Skeletal muscle tissue (tissue), 4 donors: Measurements from ENCODE around the gene SPEG. TPM values are rescaled to one million over a fixed set of nuclear protein-coding genes. Genes with fewer than 3 reads are reported as not detected.

Experiments
- H3K27ac ChIP-seq: one replicate; pipeline ENCODE4 v1.7.0; 2013; ENCODE audit warnings: mild to moderate bottlenecking, low read depth, low read length, inconsistent platforms
- H3K27me3 ChIP-seq, 3 donors: one replicate each; pipeline ENCODE4 v1.7.0; 2013; ENCODE audit warnings: low read length in 3 of 3; ENCODE audit not compliant: control insufficient read depth in 3 of 3, insufficient read depth in 3 of 3
- H3K36me3 ChIP-seq, 3 donors: one replicate each; pipeline ENCODE4 v1.7.0; 2013; ENCODE audit warnings: low read length in 3 of 3; ENCODE audit not compliant: control insufficient read depth in 3 of 3, insufficient read depth in 3 of 3
- H3K4me1 ChIP-seq, 3 donors: one replicate each; pipeline ENCODE4 v1.7.0; 2013; ENCODE audit warnings: low read length in 3 of 3, mild to moderate bottlenecking in 3 of 3; ENCODE audit not compliant: control insufficient read depth in 3 of 3, insufficient read depth in 3 of 3
- H3K4me3 ChIP-seq, 3 donors: one replicate each; pipeline ENCODE4 v1.7.0; 2013; ENCODE audit warnings: low read length in 3 of 3
- H3K9ac ChIP-seq, 3 donors: one replicate each; pipeline ENCODE4 v1.7.0; 2013; ENCODE audit warnings: low read length in 3 of 3, mild to moderate bottlenecking in 3 of 3, moderate library complexity in 2 of 3, low read depth in 1 of 3
- H3K9me3 ChIP-seq, 3 donors: one replicate each; pipeline ENCODE4 v1.7.0; 2013; ENCODE audit warnings: low read length in 3 of 3; ENCODE audit not compliant: control insufficient read depth in 3 of 3
- total RNA-seq: library from RNA; depleted of rRNA; stranded (reverse); fragments of >200 nt; gene quantifications from one replicate; pipeline ENCODE4 v1.2.3, GENCODE V29; 2014
- donor health status: Osteomylitis.

SPEG gene
- total RNA-seq, 1 donor from 2014 or later = 95.5 TPM

DNA sequence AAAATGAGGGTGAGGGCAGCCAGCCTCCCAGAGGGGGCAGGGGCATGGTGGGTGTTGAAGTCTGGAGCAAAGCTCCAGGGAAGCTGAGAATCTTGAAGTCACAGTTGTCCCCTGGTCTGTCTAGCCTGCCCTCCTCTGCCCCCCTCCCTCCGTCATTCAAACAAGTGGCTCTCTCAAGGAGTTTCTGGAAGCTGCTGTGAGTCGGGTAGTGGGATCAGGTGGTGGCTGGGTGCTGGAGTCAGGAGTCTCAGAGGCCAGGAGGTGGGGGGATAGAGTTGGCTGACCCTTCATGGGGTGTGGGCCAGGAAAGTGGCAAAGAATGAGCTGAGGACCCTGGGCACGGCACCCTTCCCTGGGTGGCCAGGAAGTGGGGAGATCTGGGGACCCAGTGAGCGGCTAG is 79.1 kb downstream of the SPEG start:
- Histone ChIP-seq H3K9ac (peak overlapping the region in 1 of 3 donors; percentile 50), H3K27ac (no peak overlapping the region), H3K9me3 (no peaks in the 10 kb centered on the region), H3K27me3 (peaks cover 36 to 69% (median 54%) of the 10 kb centered on the region in 3 donors), H3K4me3 (no peak overlapping the region), H3K36me3 (no peaks in the 10 kb centered on the region), H3K4me1 (peaks cover 18 to 20% (median 19%) of the 10 kb centered on the region in 3 donors)

DNA sequence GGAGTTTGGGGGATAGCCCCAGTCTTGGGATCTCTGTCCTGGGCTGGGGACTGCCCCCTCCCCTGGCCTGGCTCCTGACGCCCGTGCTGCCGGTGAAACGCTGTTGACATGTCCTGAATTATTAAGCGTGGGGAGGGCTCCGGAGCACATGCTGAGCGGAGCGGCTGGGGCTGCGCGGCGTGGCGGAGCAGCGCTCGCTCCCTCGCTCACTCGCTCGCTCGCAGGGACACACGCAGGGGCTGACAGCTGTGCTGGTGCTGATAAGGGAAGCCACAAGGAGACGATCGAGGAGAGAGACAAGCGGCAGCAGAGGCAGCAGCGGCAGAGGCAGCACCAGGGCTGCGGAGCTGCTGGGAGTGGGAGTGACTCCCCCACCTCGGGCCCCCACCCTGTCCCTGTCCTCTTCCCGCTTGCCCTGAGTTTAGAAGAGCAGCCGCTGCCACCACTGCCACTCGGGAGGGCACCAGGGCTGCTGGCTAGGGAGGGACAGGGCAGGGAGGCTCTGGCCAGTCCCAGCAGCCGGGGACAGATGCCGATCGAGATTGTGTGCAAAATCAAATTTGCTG is 79.6 kb downstream of the SPEG start, which contains the start of gene ASIC4:
TSS of gene ASIC4 (plus strand) at position 287 of the 566 bp plus-strand sequence. CDS start at position 530, 243 bp downstream.
- Histone ChIP-seq H3K36me3 (no peaks in the 10 kb centered on the region), H3K4me1 (peaks cover 18 to 22% (median 21%) of the 10 kb centered on the region in 3 donors), H3K27me3 (peaks cover 36 to 69% (median 54%) of the 10 kb centered on the region in 3 donors), H3K9ac (peak within 1 kb of the TSS in 2 of 3 donors; percentile 23 to 50), H3K4me3 (peak within 1 kb of the TSS in 1 of 3 donors; percentile 13), H3K27ac (no peak within 1 kb of the TSS), H3K9me3 (no peaks in the 10 kb centered on the region)

DNA sequence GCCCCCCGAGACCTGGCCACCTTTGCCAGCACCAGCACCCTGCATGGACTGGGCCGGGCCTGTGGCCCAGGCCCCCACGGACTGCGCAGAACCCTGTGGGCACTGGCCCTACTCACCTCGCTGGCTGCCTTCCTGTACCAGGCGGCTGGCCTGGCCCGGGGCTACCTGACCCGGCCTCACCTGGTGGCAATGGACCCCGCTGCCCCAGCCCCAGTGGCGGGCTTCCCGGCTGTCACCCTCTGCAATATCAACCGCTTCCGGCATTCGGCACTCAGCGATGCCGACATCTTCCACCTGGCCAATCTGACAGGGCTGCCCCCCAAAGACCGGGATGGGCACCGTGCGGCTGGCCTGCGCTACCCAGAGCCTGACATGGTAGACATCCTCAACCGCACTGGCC is 80.2 kb downstream of the SPEG start:
- H3K4me1 ChIP-seq = peaks cover 15 to 19% (median 19%) of the 10 kb centered on the region in 3 donors
- no peaks in the 10 kb centered on the region for H3K36me3 ChIP-seq
- H3K27me3 ChIP-seq = peaks cover 36 to 69% (median 54%) of the 10 kb centered on the region in 3 donors
- H3K9me3 ChIP-seq = no peaks in the 10 kb centered on the region
- no peak overlapping the region for H3K9ac ChIP-seq
- H3K27ac ChIP-seq = no peak overlapping the region
- no peak overlapping the region for H3K4me3 ChIP-seq

DNA sequence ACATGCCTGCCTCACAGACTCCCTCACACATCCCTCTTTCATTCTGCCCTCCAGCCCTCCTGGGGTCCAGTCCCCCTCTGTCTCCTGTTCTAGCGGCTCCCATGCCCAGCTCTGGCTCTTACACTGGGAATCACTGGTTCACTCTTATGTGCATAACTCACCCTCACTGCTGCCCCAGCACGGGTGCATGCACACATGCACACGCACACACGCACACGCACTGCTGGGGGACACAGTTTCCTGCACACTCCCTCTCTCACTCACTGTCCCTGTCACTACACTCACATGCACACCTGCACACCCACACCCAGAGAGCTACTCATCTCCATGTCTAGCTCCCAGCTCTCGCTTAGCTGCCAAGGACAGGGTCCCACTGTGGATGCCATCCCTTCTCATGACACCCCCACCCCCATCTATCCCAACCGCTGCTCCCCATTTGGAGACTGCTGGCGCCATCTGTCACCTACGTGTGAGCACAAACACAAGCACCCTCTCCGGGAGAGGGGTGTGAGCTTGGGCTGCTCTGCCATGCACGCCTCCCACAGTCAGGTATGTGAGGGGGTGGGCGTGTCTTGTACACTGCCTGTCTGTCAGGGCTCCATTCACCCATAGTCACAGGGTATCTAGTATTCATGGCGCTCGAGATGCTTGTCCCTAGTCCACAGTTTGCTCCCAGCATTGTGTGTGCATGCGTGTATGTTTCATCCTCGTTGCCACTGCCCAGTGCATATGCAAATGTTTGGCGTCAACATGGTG is 81.4 kb downstream of the SPEG start:
- Histone ChIP-seq H3K9me3 (no peaks in the 10 kb centered on the region), H3K9ac (no peak overlapping the region), H3K27me3 (peaks cover 31 to 59% (median 51%) of the 10 kb centered on the region in 3 donors), H3K36me3 (no peaks in the 10 kb centered on the region), H3K4me3 (no peak overlapping the region), H3K4me1 (peaks cover 8 to 16% (median 15%) of the 10 kb centered on the region in 3 donors), H3K27ac (no peak overlapping the region)

DNA sequence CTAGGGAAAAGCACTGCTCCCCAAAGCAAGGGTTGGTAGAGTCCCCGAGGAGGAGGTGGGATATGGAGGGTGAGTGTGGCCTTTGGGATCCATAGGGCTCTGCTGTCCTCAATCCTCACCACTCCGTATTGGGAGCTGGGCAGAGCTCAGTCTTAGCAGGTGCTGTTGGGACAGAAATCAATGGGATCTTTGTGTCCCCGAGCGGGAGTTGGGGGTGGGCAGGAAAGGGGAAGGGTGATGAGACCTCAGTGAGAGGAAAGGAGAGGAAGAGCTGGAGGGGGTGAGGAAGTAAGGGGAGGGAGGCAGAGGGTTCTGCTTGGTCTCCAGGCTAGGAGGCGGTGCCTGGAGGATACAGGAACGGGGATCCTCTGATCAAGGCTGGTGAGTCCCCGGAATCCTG is 82.2 kb downstream of the SPEG start:
- Histone ChIP-seq H3K36me3 (no peaks in the 10 kb centered on the region), H3K4me1 (peaks cover 8 to 21% (median 15%) of the 10 kb centered on the region in 3 donors), H3K27ac (no peak overlapping the region), H3K9ac (no peak overlapping the region), H3K27me3 (peaks cover 36 to 61% (median 53%) of the 10 kb centered on the region in 3 donors), H3K9me3 (no peaks in the 10 kb centered on the region), H3K4me3 (no peak overlapping the region)

DNA sequence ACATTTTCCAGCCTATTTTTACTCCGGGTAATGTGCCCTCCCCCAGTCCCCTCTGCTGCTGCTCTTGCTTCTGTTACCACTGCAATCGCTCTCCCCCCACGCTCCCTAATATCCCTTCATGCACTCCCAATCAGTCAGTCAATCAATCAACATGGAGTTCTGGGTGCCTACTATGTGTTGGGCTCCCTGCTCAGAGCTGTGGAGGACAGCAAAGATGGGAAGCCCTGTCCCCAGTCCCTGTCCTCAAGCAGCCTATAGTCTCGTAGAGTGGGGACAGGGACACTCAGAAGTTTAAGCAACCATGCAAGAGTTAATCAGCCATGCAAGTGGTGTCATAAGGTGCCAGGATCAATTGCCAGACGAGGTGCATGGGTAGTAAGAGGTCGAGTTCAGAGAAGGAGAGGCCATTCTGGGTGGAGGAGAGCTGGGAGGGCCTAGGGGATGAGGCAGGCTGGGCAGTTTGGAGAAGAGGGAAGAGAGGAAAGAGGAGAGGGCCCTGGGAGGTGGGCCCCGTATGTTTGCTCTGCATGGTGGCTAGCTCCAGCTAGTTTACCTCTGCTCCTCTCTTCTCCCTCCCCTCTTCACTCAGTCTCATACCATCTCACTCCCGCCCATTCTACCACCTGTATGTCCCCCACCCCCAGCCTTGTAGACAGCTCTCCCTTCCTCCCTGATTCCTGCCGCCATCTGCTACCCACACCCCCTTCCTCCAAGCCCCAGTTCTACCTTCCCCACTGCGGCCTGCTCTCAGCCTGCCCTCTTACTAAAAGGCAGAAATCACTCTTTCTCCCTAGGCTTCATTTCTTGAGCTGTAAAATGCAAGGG is 83.5 kb downstream of the SPEG start:
- Histone ChIP-seq H3K27ac (no peak overlapping the region), H3K4me1 (peaks cover 8 to 21% (median 14%) of the 10 kb centered on the region in 3 donors), H3K36me3 (no peaks in the 10 kb centered on the region), H3K9me3 (no peaks in the 10 kb centered on the region), H3K4me3 (no peak overlapping the region), H3K27me3 (peaks cover 33 to 56% (median 44%) of the 10 kb centered on the region in 3 donors), H3K9ac (no peak overlapping the region)

DNA sequence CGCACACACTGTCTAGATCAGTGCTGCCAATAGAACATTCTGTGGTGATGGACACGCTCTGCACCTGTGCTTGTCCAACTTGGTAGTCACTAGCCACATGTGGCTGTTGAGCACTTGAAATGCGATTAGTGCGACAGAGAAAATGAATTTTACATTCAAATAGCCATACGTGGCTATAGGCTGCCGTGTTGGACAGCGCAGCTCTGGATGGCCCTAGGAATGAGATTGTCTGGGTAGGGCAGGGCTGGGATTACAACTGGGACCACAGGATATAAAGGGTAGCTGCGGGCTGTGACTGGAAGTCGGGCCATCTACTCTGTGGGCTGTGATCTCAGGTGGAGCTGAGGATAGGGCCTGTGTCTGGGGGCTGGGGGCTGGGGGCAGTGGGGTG is 84.9 kb downstream of the SPEG start:
- Histone ChIP-seq H3K9me3 (no peaks in the 10 kb centered on the region), H3K27me3 (peaks cover 34 to 54% (median 38%) of the 10 kb centered on the region in 3 donors), H3K27ac (no peak overlapping the region), H3K4me1 (peaks cover 3 to 13% (median 5%) of the 10 kb centered on the region in 3 donors), H3K4me3 (no peak overlapping the region), H3K36me3 (no peaks in the 10 kb centered on the region), H3K9ac (no peak overlapping the region)

DNA sequence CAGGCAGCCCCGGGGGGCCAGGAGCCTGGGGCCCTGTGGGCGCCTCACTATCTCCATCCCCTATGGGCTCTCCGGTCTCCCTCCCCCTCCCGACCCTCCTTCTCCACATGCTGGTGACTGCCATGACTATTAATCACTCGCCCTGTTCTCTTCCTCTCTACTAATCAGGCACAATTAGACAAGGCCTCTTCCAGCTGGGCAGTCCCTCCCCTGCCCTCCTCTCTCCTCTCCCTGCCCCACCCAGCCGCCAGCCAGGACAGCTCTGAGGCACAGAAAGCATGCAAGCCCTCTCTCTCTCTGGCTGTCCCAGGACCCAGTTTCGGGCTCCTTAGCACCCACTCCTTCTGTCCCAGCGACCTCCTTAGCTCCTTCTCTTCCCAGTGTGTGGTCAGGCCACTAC is 85.4 kb downstream of the SPEG start:
- H3K4me3 ChIP-seq = no peak overlapping the region
- H3K4me1 ChIP-seq = peaks cover 2 to 11% (median 5%) of the 10 kb centered on the region in 3 donors
- no peak overlapping the region for H3K9ac ChIP-seq
- H3K27ac ChIP-seq = no peak overlapping the region
- peaks cover 32 to 54% (median 37%) of the 10 kb centered on the region in 3 donors for H3K27me3 ChIP-seq
- H3K9me3 ChIP-seq = no peaks in the 10 kb centered on the region
- H3K36me3 ChIP-seq = no peaks in the 10 kb centered on the region

DNA sequence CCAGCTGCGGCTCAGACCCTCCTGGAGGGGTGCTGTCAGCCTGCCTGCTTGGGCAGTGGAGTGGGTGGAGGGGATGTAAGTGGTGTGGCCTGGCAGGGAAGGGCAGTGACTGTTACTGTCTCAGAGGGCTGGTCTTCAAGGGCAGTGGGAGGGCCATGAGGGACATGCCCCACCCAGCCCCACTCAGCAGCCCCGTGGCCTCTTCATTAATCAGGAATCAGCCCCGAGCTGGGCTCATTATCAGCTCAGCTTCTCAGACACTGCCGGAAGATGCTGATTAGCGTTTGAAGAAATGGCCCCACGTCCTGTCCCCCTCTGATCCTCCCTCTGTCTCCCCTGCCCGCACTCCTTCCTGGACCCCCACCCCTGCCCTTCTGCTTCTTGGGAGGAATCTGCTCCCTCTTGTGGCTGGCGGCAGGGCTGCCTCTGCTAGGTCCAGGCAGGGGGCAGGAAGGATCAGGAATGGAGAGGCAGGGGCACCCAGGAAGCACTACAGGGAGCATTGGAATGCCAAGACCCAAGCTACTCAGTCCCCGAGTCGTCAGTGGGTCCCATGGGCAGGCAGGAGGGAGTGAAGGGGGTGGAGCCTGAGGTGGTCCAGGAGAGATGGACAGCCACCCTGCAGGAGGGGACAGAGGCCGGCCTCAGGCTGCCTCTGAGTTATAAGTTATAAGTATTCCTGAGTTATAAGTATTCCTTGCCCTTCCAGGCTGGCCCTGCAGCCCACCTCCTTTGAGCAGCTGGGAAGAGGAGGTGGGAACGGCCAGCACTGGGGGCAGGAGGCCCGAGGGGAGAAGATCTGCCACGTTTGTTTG is 86.6 kb downstream of the SPEG start:
- H3K4me1 ChIP-seq = peaks cover 2 to 11% (median 5%) of the 10 kb centered on the region in 3 donors
- no peak overlapping the region for H3K4me3 ChIP-seq
- no peaks in the 10 kb centered on the region for H3K36me3 ChIP-seq
- H3K27ac ChIP-seq = no peak overlapping the region
- H3K9me3 ChIP-seq = no peaks in the 10 kb centered on the region
- peaks cover 30 to 49% (median 32%) of the 10 kb centered on the region in 3 donors for H3K27me3 ChIP-seq
- peak overlapping the region in 1 of 3 donors; percentile 33 for H3K9ac ChIP-seq
